ENCODE measurements around the gene RNU5B-1.
"Not testable (repeated sequence)": the region's sequence is repeated elsewhere in the genome, so short reads cannot be mapped to it uniquely, and the experiment has no call there.

RNU5B-1 gene

GRCh38 chr15:65346856-65347598, 42.5 kb downstream of the RNU5B-1 start:
- DNase-seq = no peak

DNA sequence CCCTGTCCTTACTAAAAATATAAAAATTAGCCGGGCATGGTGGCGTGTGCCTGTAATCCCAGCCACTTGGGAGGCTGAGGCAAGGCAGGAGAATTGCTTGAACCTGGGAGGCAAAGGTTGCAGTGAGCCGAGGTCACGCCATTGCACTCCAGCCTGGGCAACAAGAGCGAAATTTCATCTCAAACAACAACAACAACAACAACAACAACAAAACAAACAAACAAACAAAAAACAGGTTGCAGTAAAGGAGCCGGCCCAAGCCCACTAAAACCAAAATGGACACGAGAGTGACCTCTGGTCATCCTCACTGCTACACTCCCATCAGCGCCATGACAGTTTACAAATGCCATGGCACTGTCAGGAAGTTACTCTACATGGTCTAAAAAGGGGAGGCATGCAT, 43.3 kb downstream of the RNU5B-1 start:
- DNase-seq = not testable (repeated sequence)

DNA sequence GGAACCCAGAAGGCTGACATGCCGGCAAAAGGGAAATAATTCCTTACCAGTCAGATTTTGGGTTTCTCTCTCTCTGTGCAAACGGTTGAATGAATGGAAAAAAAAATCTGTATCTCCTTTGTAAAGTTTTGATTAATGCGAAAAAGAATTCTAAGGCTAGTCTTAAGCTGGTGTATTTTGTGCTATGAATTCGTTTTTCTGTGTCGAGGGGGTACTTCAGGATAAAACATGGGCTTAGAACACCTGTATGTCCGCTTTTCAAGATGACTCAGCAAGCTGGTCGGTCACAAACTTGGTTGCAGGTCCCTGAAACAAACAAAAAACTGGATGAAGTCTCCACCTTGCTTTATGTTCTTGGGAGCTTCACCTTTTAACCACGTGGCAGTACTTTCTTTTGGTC, 44.9 kb downstream of the RNU5B-1 start:
- no peak for DNase-seq

GRCh38 chr15:65351972-65352371, 47.5 kb downstream of the RNU5B-1 start:
- not testable (repeated sequence) for DNase-seq

Measured in hematopoietic multipotent progenitor cell treated with erythropoietin and hydrocortisone succinate and interleukin-3 and kit ligand, for 4 days (in vitro differentiated cells).